ENCODE data around the gene LMAN2L.

The LMAN2L gene

GRCh38 chr2:96760036-96760985, 20.4 kb upstream of the LMAN2L start, which contains the start of gene CNNM4:
TSS of gene CNNM4 (plus strand) at chr2:96760902. CDS start at chr2:96761000, 98 bp downstream.
- DNase-seq = peak; percentile 100

- DNase-seq = no peak
Observed at GRCh38 chr2:96759548-96759947, 19.7 kb upstream of the LMAN2L start.

- no peak for DNase-seq
Observed at GRCh38 chr2:96758987-96759386, 19.1 kb upstream of the LMAN2L start.

GRCh38 chr2:96757477-96757860, 17.6 kb upstream of the LMAN2L start:
- no peak for DNase-seq

- no peak for DNase-seq
Observed at GRCh38 chr2:96756788-96757476, 17.1 kb upstream of the LMAN2L start.

DNA sequence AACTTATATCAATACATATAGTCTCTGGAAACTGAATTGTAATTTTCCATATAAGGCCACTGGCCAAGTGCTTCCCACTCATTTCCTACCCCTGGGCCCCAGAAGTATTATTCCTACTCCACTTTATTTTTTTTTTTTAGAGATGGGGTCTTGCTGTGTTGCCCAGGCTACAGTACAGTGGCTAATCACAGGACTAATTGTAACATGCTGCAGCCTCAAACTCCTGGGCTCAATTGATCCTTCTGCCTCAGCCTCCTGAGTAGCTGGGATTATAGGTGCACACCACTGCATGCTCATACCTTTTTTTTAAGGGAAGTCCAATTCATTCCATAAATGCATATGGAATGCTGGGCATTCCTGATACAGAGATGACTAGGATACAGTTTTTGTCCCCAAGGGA, 14.5 kb upstream of the LMAN2L start:
- DNase-seq = no peak

- no peak for DNase-seq
Observed at GRCh38 chr2:96753661-96754282, 13.9 kb upstream of the LMAN2L start.

- DNase-seq = no peak
Observed at GRCh38 chr2:96751800-96752199, 11.9 kb upstream of the LMAN2L start.

DNA sequence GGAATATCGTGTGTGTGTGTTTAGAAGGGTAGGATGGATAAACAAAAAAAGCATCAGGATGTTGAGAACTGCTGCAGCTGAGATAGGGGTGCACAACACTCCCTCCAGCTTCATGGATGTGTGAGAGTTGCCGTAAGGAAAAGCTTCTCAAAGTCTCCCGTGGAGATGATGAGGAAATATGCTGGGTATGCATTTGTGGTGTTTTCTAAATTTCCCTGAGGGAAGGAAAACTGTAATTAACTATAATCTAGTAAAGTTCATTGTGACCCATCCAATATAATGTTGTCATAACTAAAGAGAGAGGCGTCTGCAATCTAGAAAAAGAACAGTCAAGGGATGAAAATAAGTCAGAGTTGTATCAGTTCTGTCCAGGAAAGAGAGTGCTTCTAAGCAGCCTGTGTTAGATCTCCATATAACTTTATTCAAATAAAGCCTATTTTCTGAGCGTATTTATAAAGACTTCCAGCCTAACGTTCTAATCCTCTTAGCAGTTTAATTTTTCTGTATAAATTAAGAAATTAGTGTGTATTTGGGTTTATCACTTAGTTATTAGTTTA, 7.3 kb upstream of the LMAN2L start:
- DNase-seq = no peak

DNA sequence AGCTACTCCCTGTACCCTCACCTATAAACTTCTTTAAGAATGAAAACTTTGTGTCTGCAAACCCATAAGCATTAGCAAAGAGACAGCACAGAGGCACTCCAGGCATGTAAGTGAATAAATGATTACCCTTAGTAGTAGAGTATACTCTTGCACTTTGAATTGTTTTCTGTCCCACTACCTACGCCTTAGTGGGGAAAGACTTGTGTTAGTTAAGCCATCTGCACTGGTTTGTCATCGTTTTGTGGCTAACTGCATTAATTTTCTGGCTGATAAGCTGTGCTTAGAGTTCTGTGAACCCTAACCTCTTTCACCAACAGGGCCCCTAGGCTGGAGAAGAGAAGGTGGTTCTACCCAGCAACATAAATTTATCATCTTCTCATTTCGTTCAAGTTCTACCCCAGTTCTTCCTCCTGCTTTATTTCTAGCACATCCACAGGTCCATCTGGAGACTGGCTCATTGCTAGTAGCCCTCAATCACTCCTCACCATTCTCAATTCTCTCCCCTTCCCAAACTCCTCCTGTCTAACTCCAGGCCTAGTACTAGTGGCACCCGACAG, 710 bp downstream of the LMAN2L start:
- DNase-seq = no peak

DNA sequence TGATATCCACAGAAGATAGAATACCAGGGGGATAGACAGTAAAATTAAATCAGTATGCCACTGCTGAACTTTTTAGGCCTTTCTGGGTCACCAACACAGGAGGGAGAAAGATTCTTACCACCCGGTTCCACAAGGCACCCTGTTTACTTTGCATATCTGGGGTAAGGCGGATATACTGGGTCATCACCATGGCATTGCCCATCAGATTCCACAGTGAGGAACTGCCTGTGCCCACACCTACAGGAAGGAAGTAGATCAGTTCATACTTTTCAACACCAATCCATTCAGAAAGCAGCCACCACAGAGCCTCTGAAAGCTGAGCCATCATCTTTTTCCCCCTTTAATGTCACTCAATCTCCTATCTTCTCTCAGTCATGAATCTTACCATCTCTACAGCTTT, 2.0 kb downstream of the LMAN2L start:
- DNase-seq = no peak

DNA sequence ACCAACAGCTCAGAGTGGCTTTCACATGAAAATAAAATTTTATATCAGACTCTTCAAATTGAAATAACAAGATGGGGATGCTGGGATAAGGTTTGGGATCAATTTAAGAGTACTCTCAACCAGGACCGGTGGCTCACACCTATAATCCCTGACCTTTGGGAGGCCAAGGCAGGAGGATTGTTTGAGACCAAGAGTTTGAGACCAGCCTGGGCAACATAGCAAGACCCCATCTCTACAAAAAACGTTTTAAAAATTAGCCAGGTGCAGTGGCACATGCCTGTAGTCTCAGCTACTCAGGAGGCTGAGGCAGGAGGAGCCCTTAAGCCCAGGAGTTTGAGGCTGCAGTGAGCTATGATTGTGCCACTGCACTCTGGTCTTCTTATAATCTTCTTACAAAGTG, 2.6 kb downstream of the LMAN2L start:
- no peak for DNase-seq

GRCh38 chr2:96734880-96735583, 4.8 kb downstream of the LMAN2L start:
- no peak for DNase-seq

GRCh38 chr2:96733931-96734330, 5.9 kb downstream of the LMAN2L start:
- DNase-seq = no peak

GRCh38 chr2:96730212-96730611, 9.7 kb downstream of the LMAN2L start:
- DNase-seq = no peak

- DNase-seq = no peak
Observed at GRCh38 chr2:96729748-96730147, 10.1 kb downstream of the LMAN2L start.

DNA sequence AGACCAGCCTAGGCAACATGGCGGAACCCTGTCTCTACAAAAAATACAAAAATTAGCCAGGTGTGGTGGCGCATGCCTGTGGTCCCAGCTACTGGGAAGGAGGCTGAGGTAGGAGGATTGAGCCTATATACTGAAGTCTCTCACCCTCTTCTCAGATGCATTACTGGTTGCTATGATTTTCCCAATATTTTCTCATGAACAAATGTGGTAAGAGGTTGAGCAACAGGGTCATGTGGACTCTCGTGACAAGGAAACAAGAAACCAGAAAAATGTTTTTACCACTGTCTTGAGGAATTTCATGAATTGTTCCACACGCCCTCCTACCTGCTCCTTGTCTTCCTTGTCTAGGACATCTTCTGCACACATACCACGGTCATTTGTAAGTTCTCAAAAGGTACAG, 12.4 kb downstream of the LMAN2L start:
- no peak for DNase-seq

DNA sequence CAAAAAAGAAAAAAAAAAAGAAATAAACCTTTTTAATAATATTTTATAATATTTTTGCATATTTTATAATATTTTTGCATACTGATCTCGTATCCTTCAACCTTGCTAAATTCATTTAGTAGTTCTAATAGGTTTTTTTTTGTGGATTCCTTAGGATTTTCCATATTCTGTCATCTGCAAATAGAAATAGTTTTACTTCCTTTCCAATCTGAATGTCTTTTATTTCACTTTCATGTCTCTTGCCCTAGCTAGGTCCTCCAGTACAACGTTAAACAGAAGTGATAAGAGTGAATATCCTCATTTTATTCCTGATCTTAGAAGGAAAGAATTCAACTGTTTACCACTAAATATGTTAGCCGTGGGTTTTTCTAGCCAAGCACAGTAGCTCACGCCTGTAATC, 13.7 kb downstream of the LMAN2L start:
- no peak for DNase-seq

DNA sequence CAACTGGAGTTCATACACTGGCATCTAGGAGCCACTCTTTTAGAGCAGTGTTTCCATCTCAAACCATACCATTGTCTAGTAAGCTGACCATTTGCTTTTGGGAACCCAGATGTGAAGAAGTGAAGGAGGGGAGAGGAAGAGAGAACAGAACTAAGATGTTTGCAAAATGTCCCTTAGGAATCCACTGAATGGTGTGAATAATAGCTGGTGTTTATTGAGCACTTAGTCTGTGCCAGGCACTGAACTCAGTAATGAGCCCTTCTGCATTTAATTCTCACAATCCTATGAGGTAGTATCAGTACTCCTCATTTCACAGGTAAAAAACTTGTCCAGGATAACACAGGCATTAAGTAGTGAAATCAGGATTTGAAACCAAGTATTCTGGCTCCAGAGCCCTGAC, 23.5 kb downstream of the LMAN2L start:
- no peak for DNase-seq

DNA sequence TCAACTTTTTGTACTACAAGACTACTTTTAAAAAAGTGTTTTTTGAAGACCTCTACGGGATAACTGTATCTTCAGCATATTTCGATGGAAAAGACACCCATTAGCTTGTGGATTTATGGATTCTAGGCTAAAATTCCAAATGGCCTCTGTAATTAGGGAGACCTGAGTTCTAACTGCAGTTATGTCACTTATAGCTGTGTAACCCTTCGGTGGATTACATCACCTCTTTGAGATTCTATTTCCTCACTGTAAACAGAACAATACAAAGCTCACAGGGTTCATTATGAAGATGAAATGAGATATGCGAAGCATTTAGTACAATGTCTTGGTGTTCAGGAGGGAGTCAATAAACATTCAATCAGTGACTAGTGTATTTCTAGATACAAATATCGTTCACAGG, 24.2 kb downstream of the LMAN2L start:
- peak; percentile 44 for DNase-seq

GRCh38 chr2:96710985-96711384, 28.9 kb downstream of the LMAN2L start:
- no peak for DNase-seq

GRCh38 chr2:96703021-96703751, 36.7 kb downstream of the LMAN2L start:
- no peak for DNase-seq

All from DMS53 (cell line).